ENCODE measurements around the gene TRIO. TPM values are rescaled to one million over a fixed set of nuclear protein-coding genes. Genes with fewer than 3 reads are reported as not detected.

Gene TRIO
- total RNA-seq, 2 donors from 2014 or later = 62.0 to 137 TPM

GRCh38 chr5:14308384-14309154 is 165.4 kb downstream of the TRIO start:
- H3K36me3 ChIP-seq (replicated peaks in 1 of 2; ENCODE audit: insufficient read depth in 1 of 2, low read depth in 2 of 2) = no peaks in the 10 kb centered on the region
- TF ChIP-seq CTCF (IDR thresholded peaks at IDR 0.05) = no peak
- no peak for TF ChIP-seq POLR2A (IDR thresholded peaks at IDR 0.05)
- H3K27ac ChIP-seq = no peak overlapping the region
- ATAC-seq (no peak), DNase-seq (no peak)
- intact Hi-C loops (cut with DNase I) = no loop called here
- H3K9me3 ChIP-seq = no peaks in the 10 kb centered on the region
- no peak overlapping the region for H3K4me3 ChIP-seq
- H3K4me1 ChIP-seq = peaks cover 33% of the 10 kb centered on the region
- no peaks in the 10 kb centered on the region for H3K27me3 ChIP-seq
- 97 to 98% methylated on average over 5 of the region's 5 CpGs for WGBS, 2 donors

- Histone ChIP-seq H3K27ac (peak overlapping the region in 1 of 4 donors; percentile 17), H3K27me3 (no peaks in the 10 kb centered on the region), H3K36me3 (replicated peaks in 1 of 2; ENCODE audit: insufficient read depth in 1 of 2, low read depth in 2 of 2) (no peaks in the 10 kb centered on the region), H3K4me3 (no peak overlapping the region), H3K9me3 (no peaks in the 10 kb centered on the region), H3K4me1 (peaks cover 33% of the 10 kb centered on the region)
- ATAC-seq (no peak), DNase-seq (no peak)
- intact Hi-C loops (cut with DNase I) = no loop called here
- TF ChIP-seq CTCF (IDR thresholded peaks at IDR 0.05) = no peak
- TF ChIP-seq POLR2A (IDR thresholded peaks at IDR 0.05) = no peak
Observed at GRCh38 chr5:14309199-14309598, 166.1 kb downstream of the TRIO start.

DNA sequence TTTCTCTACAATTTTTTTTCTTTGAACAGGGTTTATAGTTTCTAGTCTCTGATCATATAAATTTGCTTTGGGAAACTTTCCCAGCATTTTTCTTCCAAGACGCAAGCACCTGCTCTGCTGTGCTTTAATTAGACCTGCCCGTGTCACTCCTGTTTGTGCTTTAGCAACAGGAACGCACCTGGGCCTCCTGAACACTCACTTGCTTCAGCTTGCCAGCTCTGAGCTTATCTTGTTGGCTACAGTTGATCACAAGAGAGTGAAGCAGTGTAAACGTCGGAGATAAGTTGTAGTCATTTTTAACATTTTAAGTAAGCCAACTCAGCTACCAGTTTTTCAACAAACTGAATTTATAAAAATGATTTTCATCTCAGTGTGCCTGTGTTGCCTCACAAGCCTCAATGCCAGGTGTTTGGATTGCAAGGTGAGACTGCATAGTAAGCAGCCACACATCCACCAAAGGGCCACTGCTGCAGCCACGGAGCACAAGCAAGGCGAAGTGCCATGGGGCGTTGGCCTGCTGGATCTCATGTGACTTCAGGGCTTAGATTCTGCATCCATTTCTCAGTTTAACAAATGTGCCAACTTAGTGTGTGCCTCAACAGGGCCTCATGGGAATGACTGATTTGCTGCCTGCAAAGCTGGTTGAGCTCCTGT is 166.9 kb downstream of the TRIO start:
- TF ChIP-seq CTCF (IDR thresholded peaks at IDR 0.05) (no peak), POLR2A (IDR thresholded peaks at IDR 0.05) (no peak)
- no peaks in the 10 kb centered on the region for H3K36me3 ChIP-seq (replicated peaks in 1 of 2; ENCODE audit: insufficient read depth in 1 of 2, low read depth in 2 of 2)
- peak; percentile 31 to 76 (median 54) for DNase-seq

GRCh38 chr5:14310901-14311300 is 167.8 kb downstream of the TRIO start:
- no peak for ATAC-seq
- H3K9me3 ChIP-seq = no peaks in the 10 kb centered on the region
- TF ChIP-seq POLR2A (IDR thresholded peaks at IDR 0.05) = no peak
- no peak for TF ChIP-seq CTCF (IDR thresholded peaks at IDR 0.05)
- no peak for DNase-seq
- no peaks in the 10 kb centered on the region for H3K36me3 ChIP-seq (replicated peaks in 1 of 2; ENCODE audit: insufficient read depth in 1 of 2, low read depth in 2 of 2)
- intact Hi-C loops (cut with DNase I) = no loop called here
- H3K4me3 ChIP-seq = no peak overlapping the region
- peaks cover 33% of the 10 kb centered on the region for H3K4me1 ChIP-seq
- no peaks in the 10 kb centered on the region for H3K27me3 ChIP-seq
- WGBS, 2 donors = 92 to 93% methylated on average over 8 of the region's 8 CpGs
- no peak overlapping the region for H3K27ac ChIP-seq

More for the DNA sequence above, 166.9 kb downstream of the TRIO start:
- 32 to 33% methylated on average over 8 of the region's 8 CpGs for WGBS, 2 donors
- ATAC-seq = peak; percentile 73
- H3K27me3 ChIP-seq = no peaks in the 10 kb centered on the region
- no peaks in the 10 kb centered on the region for H3K9me3 ChIP-seq
- H3K4me1 ChIP-seq = peaks cover 33% of the 10 kb centered on the region
- intact Hi-C loops (cut with DNase I) = no loop called here
- H3K27ac ChIP-seq = peak overlapping the region in 2 of 4 donors; percentile 17 to 27
- H3K4me3 ChIP-seq = no peak overlapping the region
